Stomach (tissue), 9 donors: ENCODE data around the gene NLRP5. TPM values are rescaled to one million over a fixed set of nuclear protein-coding genes. Genes with fewer than 3 reads are reported as not detected.
"Not testable (repeated sequence)": the region's sequence is repeated elsewhere in the genome, so short reads cannot be mapped to it uniquely, and the experiment has no call there.

ENCODE experiments used
- DNase-seq, 2 donors: peaks; one replicate each; pipeline versions ENCODE4 v3.0.0 to v3.0.0-alpha.2; 2013 to 2019
- H3K27ac ChIP-seq, 5 donors: fragments of 200-600 bp in 4 of 5; sonication (generic) in 4 of 5; one replicate each; pipeline ENCODE4 v1.5.1; 2013 to 2019; ENCODE audit warnings: mild to moderate bottlenecking in 1 of 5, moderate library complexity in 1 of 5
- H3K27me3 ChIP-seq, 3 donors: fragments of 200-600 bp; sonication (generic); one replicate each; pipeline ENCODE4 v1.5.1; 2017 to 2019; ENCODE audit warnings: mixed run types in 1 of 3
- H3K36me3 ChIP-seq, 4 donors: fragments of 200-600 bp; sonication (generic); 1 replicate in 3 of 4; 2 replicates in 1 of 4; pipeline ENCODE4 v1.5.1; 2016 to 2019
- H3K4me1 ChIP-seq, 4 donors: fragments of 200-600 bp; sonication (generic); one replicate each; pipeline ENCODE4 v1.5.1; 2016 to 2019
- H3K4me3 ChIP-seq, 4 donors: fragments of 200-600 bp; sonication (generic) in 3 of 4; one replicate each; pipeline ENCODE4 v1.5.1; 2016 to 2019; ENCODE audit warnings: mild to moderate bottlenecking in 1 of 4
- H3K9me3 ChIP-seq, 4 donors: fragments of 200-600 bp; sonication (generic); one replicate each; pipeline ENCODE4 v1.5.1; 2016 to 2019
- EP300 ChIP-seq: sonication (generic); formaldehyde crosslinking; IDR thresholded peaks from one replicate; pipeline ENCODE4 v1.6.1; 2017; ENCODE audit warnings: antibody characterized with exemption
- POLR2A ChIP-seq, 4 donors: fragments of 450-650 bp; IDR thresholded peaks; one replicate each; pipeline ENCODE4 v1.6.1; 2016; ENCODE audit warnings: antibody characterized with exemption in 4 of 4, control low read depth in 2 of 4, mild to moderate bottlenecking in 1 of 4, moderate library complexity in 1 of 4
- POLR2AphosphoS5 ChIP-seq, 3 donors: sonication (generic); formaldehyde crosslinking; IDR thresholded peaks; one replicate each; pipeline ENCODE4 v1.6.1; 2016; ENCODE audit warnings: antibody characterized with exemption in 3 of 3
- WGBS, 5 donors: extraction: QIAGEN DNeasy Blood & Tissue Kit in 3 of 5; methylation state at CpG; one replicate each; pipeline versions ENCODE4 v1.1.5 to v1.1.7; 2013 to 2018; 5-methylcytosine and 5-hydroxymethylcytosine counted together
- intact Hi-C: fragments of 100-400 bp; cut with DNase I; formaldehyde crosslinking; loops from one replicate; pipeline ENCODE4 v1.15.1; 2023; ENCODE audit warnings: low total_unique reads
- polyA plus RNA-seq, 3 donors: library from polyadenylated mRNA; stranded (reverse); fragments of 200-250 nt; gene quantifications; one replicate each; pipeline ENCODE4 v1.2.3, GENCODE V29; 2013
- total RNA-seq, 5 donors: library from RNA; depleted of rRNA; stranded (reverse); fragments of >200 nt; gene quantifications; one replicate each; pipeline versions ENCODE4 v1.1.0 to v1.2.3, GENCODE V29; 2014 to 2016
- TF ChIP-seq, protein P1 (sequence below), 7 experiments: fragments of 450-650 bp in 4 of 7; fragments of 200-600 bp in 3 of 7; sonication (generic) in 3 of 7; IDR thresholded peaks; one replicate each; pipeline ENCODE4 v1.5.1; 2016 to 2019; ENCODE audit warnings: antibody characterized with exemption in 7 of 7, control low read depth in 2 of 7, mild to moderate bottlenecking in 1 of 7
- donor health status: healthy with polysubstance abuse.
- donor health status: Bipolar disorder and iron deficiency.
- donor health status: healthy.

The NLRP5 gene
- total and polyA plus RNA-seq, 8 donors, result not detected

GRCh38 chr19:56014765-56015164 lies 28.2 kb downstream of the NLRP5 start:
- H3K4me1 ChIP-seq, result no peaks in the 10 kb centered on the region
- peaks cover 0 to 27% (median 7%) of the 10 kb centered on the region in 4 donors for H3K9me3 ChIP-seq
- H3K4me3 ChIP-seq, result no peak overlapping the region
- DNase-seq, result no peak
- 61 to 79% (median 72%) methylated on average over 1 of the region's 1 CpG for WGBS, 5 donors
- no peak overlapping the region for H3K27ac ChIP-seq
- H3K36me3 ChIP-seq, result no peaks in the 10 kb centered on the region
- no peak for TF ChIP-seq EP300
- TF ChIP-seq, protein P1, sequence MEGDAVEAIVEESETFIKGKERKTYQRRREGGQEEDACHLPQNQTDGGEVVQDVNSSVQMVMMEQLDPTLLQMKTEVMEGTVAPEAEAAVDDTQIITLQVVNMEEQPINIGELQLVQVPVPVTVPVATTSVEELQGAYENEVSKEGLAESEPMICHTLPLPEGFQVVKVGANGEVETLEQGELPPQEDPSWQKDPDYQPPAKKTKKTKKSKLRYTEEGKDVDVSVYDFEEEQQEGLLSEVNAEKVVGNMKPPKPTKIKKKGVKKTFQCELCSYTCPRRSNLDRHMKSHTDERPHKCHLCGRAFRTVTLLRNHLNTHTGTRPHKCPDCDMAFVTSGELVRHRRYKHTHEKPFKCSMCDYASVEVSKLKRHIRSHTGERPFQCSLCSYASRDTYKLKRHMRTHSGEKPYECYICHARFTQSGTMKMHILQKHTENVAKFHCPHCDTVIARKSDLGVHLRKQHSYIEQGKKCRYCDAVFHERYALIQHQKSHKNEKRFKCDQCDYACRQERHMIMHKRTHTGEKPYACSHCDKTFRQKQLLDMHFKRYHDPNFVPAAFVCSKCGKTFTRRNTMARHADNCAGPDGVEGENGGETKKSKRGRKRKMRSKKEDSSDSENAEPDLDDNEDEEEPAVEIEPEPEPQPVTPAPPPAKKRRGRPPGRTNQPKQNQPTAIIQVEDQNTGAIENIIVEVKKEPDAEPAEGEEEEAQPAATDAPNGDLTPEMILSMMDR (IDR thresholded peaks at IDR 0.05), result no peak
- no peak for TF ChIP-seq POLR2A (IDR thresholded peaks at IDR 0.05)
- no peak for TF ChIP-seq POLR2AphosphoS5 (IDR thresholded peaks at IDR 0.05)
- intact Hi-C loops, result no loop called here
- peaks cover 0 to 3% (median 0%) of the 10 kb centered on the region in 3 donors for H3K27me3 ChIP-seq

DNA sequence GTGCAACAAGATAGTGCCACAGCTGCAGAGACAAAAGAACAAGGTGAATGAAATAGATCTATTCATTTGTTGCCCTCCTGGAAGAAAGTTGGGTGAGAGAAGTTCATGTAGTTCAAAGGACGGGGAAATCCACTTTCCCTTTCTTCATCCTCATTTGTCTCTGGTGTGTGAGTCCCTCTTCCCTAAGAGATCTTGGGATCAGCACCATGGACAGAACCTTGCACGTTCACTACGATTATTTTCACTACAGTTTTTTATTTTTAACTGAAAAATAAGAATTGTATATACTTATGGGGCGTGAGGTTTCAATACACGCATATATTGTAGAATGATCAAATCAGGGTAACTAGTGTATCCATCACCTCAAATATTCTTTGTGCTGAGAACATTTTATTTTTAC lies 29.2 kb downstream of the NLRP5 start:
- Histone ChIP-seq H3K36me3 (no peaks in the 10 kb centered on the region), H3K9me3 (peaks cover 0 to 20% (median 3%) of the 10 kb centered on the region in 4 donors), H3K27ac (no peak overlapping the region), H3K27me3 (peaks cover 0 to 3% (median 0%) of the 10 kb centered on the region in 3 donors), H3K4me1 (no peaks in the 10 kb centered on the region), H3K4me3 (no peak overlapping the region)
- 19 to 35% (median 27%) methylated on average over 5 of the region's 5 CpGs for WGBS, 5 donors
- peak in 1 of 2 donors; percentile 3 for DNase-seq
- intact Hi-C loops, result no loop called here
- no peak for TF ChIP-seq POLR2A (IDR thresholded peaks at IDR 0.05)
- TF ChIP-seq EP300, result no peak
- no peak for TF ChIP-seq POLR2AphosphoS5 (IDR thresholded peaks at IDR 0.05)
- TF ChIP-seq, protein P1 (IDR thresholded peaks at IDR 0.05), result no peak

DNA sequence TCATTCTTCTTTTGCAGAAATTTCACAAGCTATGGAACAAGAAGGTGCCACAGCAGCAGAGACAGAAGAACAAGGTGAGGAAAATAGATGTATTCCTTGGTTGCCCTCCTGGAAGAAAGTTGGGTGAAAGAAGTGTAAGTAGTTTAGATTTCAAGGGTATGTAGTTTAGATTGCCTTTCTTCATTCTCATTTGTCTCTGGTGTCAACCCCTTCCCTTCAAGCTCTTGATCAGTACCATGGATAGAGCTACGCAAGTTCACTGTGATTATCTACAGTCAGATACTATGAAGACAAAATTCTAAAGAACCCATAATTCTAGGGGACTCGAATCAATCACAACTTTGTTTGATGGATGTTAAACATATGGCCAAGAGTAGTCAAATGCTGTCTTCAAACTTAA lies 32.8 kb downstream of the NLRP5 start:
- H3K36me3 ChIP-seq, H3K4me3 ChIP-seq, DNase-seq, H3K27me3 ChIP-seq, H3K4me1 ChIP-seq, intact Hi-C loops, H3K27ac ChIP-seq: not testable (repeated sequence)
- H3K9me3 ChIP-seq, result peaks cover 0 to 29% (median 3%) of the 10 kb centered on the region in 4 donors
- 42 to 86% (median 75%) methylated on average over 1 to 2 of the region's 2 CpGs for WGBS, 5 donors

DNA sequence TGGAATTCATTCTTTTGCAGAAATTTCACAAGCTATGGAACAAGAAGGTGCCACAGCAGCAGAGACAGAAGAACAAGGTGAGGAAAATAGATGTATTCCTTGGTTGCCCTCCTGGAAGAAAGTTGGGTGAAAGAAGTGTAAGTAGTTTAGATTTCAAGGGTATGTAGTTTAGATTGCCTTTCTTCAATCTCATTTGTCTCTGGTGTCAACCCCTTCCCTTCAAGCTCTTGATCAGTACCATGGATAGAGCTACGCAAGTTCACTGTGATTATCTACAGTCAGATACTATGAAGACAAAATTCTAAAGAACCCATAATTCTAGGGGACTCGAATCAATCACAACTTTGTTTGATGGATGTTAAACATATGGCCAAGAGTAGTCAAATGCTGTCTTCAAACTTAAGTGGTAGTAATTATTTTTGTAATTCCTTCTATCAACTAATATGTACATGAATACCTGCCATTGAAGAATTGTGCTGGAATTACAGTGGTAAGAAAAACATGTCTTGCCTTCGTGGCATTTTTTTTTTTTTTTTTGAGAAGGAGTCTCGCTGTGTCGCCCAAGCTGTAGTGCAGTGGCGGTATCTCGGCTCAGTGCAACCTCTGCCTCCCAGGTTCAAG lies 33.9 kb downstream of the NLRP5 start:
- H3K36me3 ChIP-seq, intact Hi-C loops, H3K27ac ChIP-seq, H3K4me3 ChIP-seq, H3K27me3 ChIP-seq, H3K4me1 ChIP-seq, DNase-seq: not testable (repeated sequence)
- WGBS, 5 donors, result 61 to 79% (median 73%) methylated on average over 6 to 7 of the region's 7 CpGs
- peaks cover 0 to 22% (median 3%) of the 10 kb centered on the region in 4 donors for H3K9me3 ChIP-seq

DNA sequence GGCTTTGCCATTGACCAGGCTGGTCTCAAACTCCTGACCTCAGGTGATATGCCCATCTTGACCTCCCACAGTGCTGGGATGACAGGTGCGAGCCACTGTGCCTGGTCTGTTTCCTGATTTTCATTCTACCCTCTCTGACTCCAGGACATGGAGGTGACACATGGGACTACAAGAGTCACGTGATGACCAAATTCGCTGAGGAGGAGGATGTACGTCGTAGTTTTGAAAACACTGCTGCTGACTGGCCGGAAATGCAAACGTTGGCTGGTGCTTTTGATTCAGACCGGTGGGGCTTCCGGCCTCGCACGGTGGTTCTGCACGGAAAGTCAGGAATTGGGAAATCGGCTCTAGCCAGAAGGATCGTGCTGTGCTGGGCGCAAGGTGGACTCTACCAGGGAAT lies 40.2 kb downstream of the NLRP5 start:
- no peaks in the 10 kb centered on the region for H3K27me3 ChIP-seq
- no peak overlapping the region for H3K27ac ChIP-seq
- TF ChIP-seq POLR2A (IDR thresholded peaks at IDR 0.05) (no peak), POLR2AphosphoS5 (IDR thresholded peaks at IDR 0.05) (no peak), EP300 (no peak)
- TF ChIP-seq, protein P1 (IDR thresholded peaks at IDR 0.05), result no peak
- DNase-seq, result no peak
- 83 to 93% (median 92%) methylated on average over 15 of the region's 15 CpGs for WGBS, 5 donors
- H3K4me1 ChIP-seq, result no peaks in the 10 kb centered on the region
- no peak overlapping the region for H3K4me3 ChIP-seq
- H3K36me3 ChIP-seq, result no peaks in the 10 kb centered on the region
- intact Hi-C loops, result no loop called here
- peaks cover 0 to 19% (median 0%) of the 10 kb centered on the region in 4 donors for H3K9me3 ChIP-seq
